Heart left ventricle (tissue), 13 donors: ENCODE measurements around the gene DIP2B.

Experiments used
- POLR2A ChIP-seq, 2 donors: fragments of 450-650 bp; IDR thresholded peaks; one replicate each; pipeline ENCODE4 v1.6.1; 2017; ENCODE audit warnings: antibody characterized with exemption in 2 of 2, mild to moderate bottlenecking in 2 of 2, moderate library complexity in 2 of 2
- TF ChIP-seq, protein P1 (sequence below), 12 donors: fragments of 200-600 bp; sonication (generic) in 4 of 12; IDR thresholded peaks; one replicate each; pipeline versions ENCODE4 v1.5.0 to v1.8.0; 2018 to 2022; ENCODE audit warnings: antibody characterized with exemption in 12 of 12, mild to moderate bottlenecking in 5 of 12
- donor health status: ischemic (EF 13 %, LVEDD 7.1; RV severe dilation, severe dysfunction).
- donor health status: DM: no; HTN: yes; CAD: no.
- donor health status: DM: no; HTN: no; CAD: no.
- donor health status: ischemic (EF 25% LVEDD 6.9; RV normal size, moderate dysfunction).
- donor health status: ischemic (EF 25% LVEDD 5.7; RV mildly dilated, moderate dysfunction).
- donor health status: ischemic (EF 35%, LVEDD 5.7; RV mildly dilated, moderate dysfunction).
- donor health status: nonischemic (EF 11% LVEDD 7.7; RV severe dilation, severe dysfunction).
- donor health status: DM: yes; HTN: yes; CAD: no.
- donor health status: PGD.
- donor health status: ischemic (EF 29% LVEDD 5.4; RV normal size, mild dysfunction).
- donor health status: nonischemic (EF 23%, LVEDD 6.1; RV moderate dilation, normal function).

- TF ChIP-seq, protein P1, sequence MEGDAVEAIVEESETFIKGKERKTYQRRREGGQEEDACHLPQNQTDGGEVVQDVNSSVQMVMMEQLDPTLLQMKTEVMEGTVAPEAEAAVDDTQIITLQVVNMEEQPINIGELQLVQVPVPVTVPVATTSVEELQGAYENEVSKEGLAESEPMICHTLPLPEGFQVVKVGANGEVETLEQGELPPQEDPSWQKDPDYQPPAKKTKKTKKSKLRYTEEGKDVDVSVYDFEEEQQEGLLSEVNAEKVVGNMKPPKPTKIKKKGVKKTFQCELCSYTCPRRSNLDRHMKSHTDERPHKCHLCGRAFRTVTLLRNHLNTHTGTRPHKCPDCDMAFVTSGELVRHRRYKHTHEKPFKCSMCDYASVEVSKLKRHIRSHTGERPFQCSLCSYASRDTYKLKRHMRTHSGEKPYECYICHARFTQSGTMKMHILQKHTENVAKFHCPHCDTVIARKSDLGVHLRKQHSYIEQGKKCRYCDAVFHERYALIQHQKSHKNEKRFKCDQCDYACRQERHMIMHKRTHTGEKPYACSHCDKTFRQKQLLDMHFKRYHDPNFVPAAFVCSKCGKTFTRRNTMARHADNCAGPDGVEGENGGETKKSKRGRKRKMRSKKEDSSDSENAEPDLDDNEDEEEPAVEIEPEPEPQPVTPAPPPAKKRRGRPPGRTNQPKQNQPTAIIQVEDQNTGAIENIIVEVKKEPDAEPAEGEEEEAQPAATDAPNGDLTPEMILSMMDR (IDR thresholded peaks at IDR 0.05), result peak; percentile 88 to 97 (median 94)
- peak in 1 of 2 donors; percentile 56 for TF ChIP-seq POLR2A (IDR thresholded peaks at IDR 0.05)
These were observed at the start of gene DIP2B for GRCh38 chr12:50504798-50505674.
